ENCODE data around the gene RAB25.

Gene RAB25

GRCh38 chr1:156073110-156073687 is 12.2 kb downstream of the RAB25 start:
- Histone ChIP-seq H3K9ac (ENCODE audit: low read length) (no peak overlapping the region), H3K4me1 (ENCODE audit: control insufficient read depth, low read depth, low read length) (peaks cover 53% of the 10 kb centered on the region), H3K27ac (ENCODE audit: low read length) (no peak overlapping the region)

GRCh38 chr1:156073740-156074139 is 12.8 kb downstream of the RAB25 start:
- no peaks in the 10 kb centered on the region for H3K9me3 ChIP-seq (ENCODE audit: control insufficient read depth, low read depth, low read length)
- H3K36me3 ChIP-seq (ENCODE audit: control insufficient read depth, low read depth, low read length): peaks cover 28% of the 10 kb centered on the region
- H3K4me3 ChIP-seq (ENCODE audit: low read length): no peak overlapping the region
- no peak overlapping the region for H3K9ac ChIP-seq (ENCODE audit: low read length)
- peaks cover 58% of the 10 kb centered on the region for H3K4me1 ChIP-seq (ENCODE audit: control insufficient read depth, low read depth, low read length)
- H3K27ac ChIP-seq (ENCODE audit: low read length): no peak overlapping the region
- no peaks in the 10 kb centered on the region for H3K27me3 ChIP-seq (ENCODE audit: control insufficient read depth, insufficient read depth, low read length)

More at GRCh38 chr1:156073110-156073687, 12.2 kb downstream of the RAB25 start:
- H3K36me3 ChIP-seq (ENCODE audit: control insufficient read depth, low read depth, low read length): peaks cover 26% of the 10 kb centered on the region
- H3K4me3 ChIP-seq (ENCODE audit: low read length): no peak overlapping the region
- no peaks in the 10 kb centered on the region for H3K9me3 ChIP-seq (ENCODE audit: control insufficient read depth, low read depth, low read length)
- H3K27me3 ChIP-seq (ENCODE audit: control insufficient read depth, insufficient read depth, low read length): no peaks in the 10 kb centered on the region

GRCh38 chr1:156074661-156075060 is 13.7 kb downstream of the RAB25 start:
- Histone ChIP-seq H3K27me3 (ENCODE audit: control insufficient read depth, insufficient read depth, low read length) (no peaks in the 10 kb centered on the region), H3K9me3 (ENCODE audit: control insufficient read depth, low read depth, low read length) (no peaks in the 10 kb centered on the region), H3K27ac (ENCODE audit: low read length) (no peak overlapping the region), H3K4me3 (ENCODE audit: low read length) (no peak overlapping the region), H3K36me3 (ENCODE audit: control insufficient read depth, low read depth, low read length) (peaks cover 28% of the 10 kb centered on the region), H3K9ac (ENCODE audit: low read length) (no peak overlapping the region), H3K4me1 (ENCODE audit: control insufficient read depth, low read depth, low read length) (peaks cover 65% of the 10 kb centered on the region)

GRCh38 chr1:156075162-156075561 is 14.2 kb downstream of the RAB25 start:
- peaks cover 27% of the 10 kb centered on the region for H3K36me3 ChIP-seq (ENCODE audit: control insufficient read depth, low read depth, low read length)
- no peaks in the 10 kb centered on the region for H3K9me3 ChIP-seq (ENCODE audit: control insufficient read depth, low read depth, low read length)
- H3K9ac ChIP-seq (ENCODE audit: low read length): no peak overlapping the region
- H3K27me3 ChIP-seq (ENCODE audit: control insufficient read depth, insufficient read depth, low read length): no peaks in the 10 kb centered on the region
- H3K27ac ChIP-seq (ENCODE audit: low read length): no peak overlapping the region
- peak overlapping the region; percentile 28 for H3K4me3 ChIP-seq (ENCODE audit: low read length)
- H3K4me1 ChIP-seq (ENCODE audit: control insufficient read depth, low read depth, low read length): peaks cover 68% of the 10 kb centered on the region

GRCh38 chr1:156075775-156076204 is 14.8 kb downstream of the RAB25 start:
- no peak overlapping the region for H3K27ac ChIP-seq (ENCODE audit: low read length)
- no peaks in the 10 kb centered on the region for H3K27me3 ChIP-seq (ENCODE audit: control insufficient read depth, insufficient read depth, low read length)
- peaks cover 27% of the 10 kb centered on the region for H3K36me3 ChIP-seq (ENCODE audit: control insufficient read depth, low read depth, low read length)
- no peak overlapping the region for H3K9ac ChIP-seq (ENCODE audit: low read length)
- no peaks in the 10 kb centered on the region for H3K9me3 ChIP-seq (ENCODE audit: control insufficient read depth, low read depth, low read length)
- H3K4me3 ChIP-seq (ENCODE audit: low read length): peak overlapping the region; percentile 28
- H3K4me1 ChIP-seq (ENCODE audit: control insufficient read depth, low read depth, low read length): peaks cover 68% of the 10 kb centered on the region

GRCh38 chr1:156076609-156077429 is 15.9 kb downstream of the RAB25 start:
- Histone ChIP-seq H3K9ac (ENCODE audit: low read length) (peak overlapping the region; percentile 23), H3K27me3 (ENCODE audit: control insufficient read depth, insufficient read depth, low read length) (no peaks in the 10 kb centered on the region), H3K9me3 (ENCODE audit: control insufficient read depth, low read depth, low read length) (no peaks in the 10 kb centered on the region), H3K36me3 (ENCODE audit: control insufficient read depth, low read depth, low read length) (peaks cover 27% of the 10 kb centered on the region), H3K27ac (ENCODE audit: low read length) (peak overlapping the region; percentile 60), H3K4me1 (ENCODE audit: control insufficient read depth, low read depth, low read length) (peaks cover 68% of the 10 kb centered on the region), H3K4me3 (ENCODE audit: low read length) (peak overlapping the region; percentile 28)

- no peaks in the 10 kb centered on the region for H3K9me3 ChIP-seq (ENCODE audit: control insufficient read depth, low read depth, low read length)
- peaks cover 65% of the 10 kb centered on the region for H3K4me1 ChIP-seq (ENCODE audit: control insufficient read depth, low read depth, low read length)
- H3K27me3 ChIP-seq (ENCODE audit: control insufficient read depth, insufficient read depth, low read length): no peaks in the 10 kb centered on the region
- H3K9ac ChIP-seq (ENCODE audit: low read length): peak overlapping the region; percentile 23
- H3K36me3 ChIP-seq (ENCODE audit: control insufficient read depth, low read depth, low read length): peaks cover 27% of the 10 kb centered on the region
- peak overlapping the region; percentile 1 for H3K4me3 ChIP-seq (ENCODE audit: low read length)
- H3K27ac ChIP-seq (ENCODE audit: low read length): peak overlapping the region; percentile 60
Observed at GRCh38 chr1:156077430-156077760, 16.4 kb downstream of the RAB25 start.

GRCh38 chr1:156078728-156079127 is 17.8 kb downstream of the RAB25 start:
- Histone ChIP-seq H3K36me3 (ENCODE audit: control insufficient read depth, low read depth, low read length) (peaks cover 22% of the 10 kb centered on the region), H3K27ac (ENCODE audit: low read length) (no peak overlapping the region), H3K27me3 (ENCODE audit: control insufficient read depth, insufficient read depth, low read length) (no peaks in the 10 kb centered on the region), H3K4me1 (ENCODE audit: control insufficient read depth, low read depth, low read length) (peaks cover 57% of the 10 kb centered on the region), H3K9ac (ENCODE audit: low read length) (no peak overlapping the region), H3K9me3 (ENCODE audit: control insufficient read depth, low read depth, low read length) (no peaks in the 10 kb centered on the region), H3K4me3 (ENCODE audit: low read length) (peak overlapping the region; percentile 1)

GRCh38 chr1:156079762-156080161 is 18.8 kb downstream of the RAB25 start:
- Histone ChIP-seq H3K4me1 (ENCODE audit: control insufficient read depth, low read depth, low read length) (peaks cover 62% of the 10 kb centered on the region), H3K27ac (ENCODE audit: low read length) (no peak overlapping the region), H3K9ac (ENCODE audit: low read length) (no peak overlapping the region), H3K36me3 (ENCODE audit: control insufficient read depth, low read depth, low read length) (peaks cover 22% of the 10 kb centered on the region), H3K4me3 (ENCODE audit: low read length) (peak overlapping the region; percentile 95), H3K9me3 (ENCODE audit: control insufficient read depth, low read depth, low read length) (no peaks in the 10 kb centered on the region), H3K27me3 (ENCODE audit: control insufficient read depth, insufficient read depth, low read length) (no peaks in the 10 kb centered on the region)

- no peaks in the 10 kb centered on the region for H3K27me3 ChIP-seq (ENCODE audit: control insufficient read depth, insufficient read depth, low read length)
- peak overlapping the region; percentile 68 for H3K27ac ChIP-seq (ENCODE audit: low read length)
- H3K9ac ChIP-seq (ENCODE audit: low read length): peak overlapping the region; percentile 98
- peak overlapping the region; percentile 95 for H3K4me3 ChIP-seq (ENCODE audit: low read length)
- H3K9me3 ChIP-seq (ENCODE audit: control insufficient read depth, low read depth, low read length): no peaks in the 10 kb centered on the region
- H3K36me3 ChIP-seq (ENCODE audit: control insufficient read depth, low read depth, low read length): peaks cover 22% of the 10 kb centered on the region
- H3K4me1 ChIP-seq (ENCODE audit: control insufficient read depth, low read depth, low read length): peaks cover 61% of the 10 kb centered on the region
Observed at GRCh38 chr1:156080241-156080862, 19.4 kb downstream of the RAB25 start.

- no peaks in the 10 kb centered on the region for H3K27me3 ChIP-seq (ENCODE audit: control insufficient read depth, insufficient read depth, low read length)
- H3K4me1 ChIP-seq (ENCODE audit: control insufficient read depth, low read depth, low read length): peaks cover 61% of the 10 kb centered on the region
- H3K9me3 ChIP-seq (ENCODE audit: control insufficient read depth, low read depth, low read length): no peaks in the 10 kb centered on the region
- peak overlapping the region; percentile 95 for H3K4me3 ChIP-seq (ENCODE audit: low read length)
- peaks cover 18% of the 10 kb centered on the region for H3K36me3 ChIP-seq (ENCODE audit: control insufficient read depth, low read depth, low read length)
- peak overlapping the region; percentile 98 for H3K9ac ChIP-seq (ENCODE audit: low read length)
- peak overlapping the region; percentile 68 for H3K27ac ChIP-seq (ENCODE audit: low read length)
Observed at GRCh38 chr1:156080863-156081179, 19.9 kb downstream of the RAB25 start.

Data from iPS-18a (cell line).